ENCODE results near the gene CACNA2D1.
"Not testable (repeated sequence)": the region's sequence is repeated elsewhere in the genome, so short reads cannot be mapped to it uniquely, and the experiment has no call there.

The CACNA2D1 gene

DNA sequence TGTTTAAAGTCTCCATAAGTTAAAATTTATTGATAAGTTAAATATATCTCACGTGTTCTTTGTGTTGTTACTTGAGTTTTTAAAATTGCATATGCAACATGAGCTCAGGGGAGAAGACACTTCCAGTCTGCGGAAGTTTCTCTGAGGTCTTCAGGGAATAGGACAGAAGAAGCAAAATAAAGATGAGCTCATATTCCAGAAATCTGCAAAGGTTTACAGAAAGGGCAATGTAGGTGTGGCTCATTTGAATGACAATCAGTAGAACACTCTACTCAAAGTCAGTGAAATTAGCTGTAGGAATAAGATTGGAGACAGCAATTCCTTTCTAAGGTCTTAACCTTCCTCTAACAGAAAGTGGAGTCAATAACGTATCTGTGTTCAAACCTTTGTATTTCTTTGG lies 53.7 kb downstream of the CACNA2D1 start:
- no peak for DNase-seq

DNA sequence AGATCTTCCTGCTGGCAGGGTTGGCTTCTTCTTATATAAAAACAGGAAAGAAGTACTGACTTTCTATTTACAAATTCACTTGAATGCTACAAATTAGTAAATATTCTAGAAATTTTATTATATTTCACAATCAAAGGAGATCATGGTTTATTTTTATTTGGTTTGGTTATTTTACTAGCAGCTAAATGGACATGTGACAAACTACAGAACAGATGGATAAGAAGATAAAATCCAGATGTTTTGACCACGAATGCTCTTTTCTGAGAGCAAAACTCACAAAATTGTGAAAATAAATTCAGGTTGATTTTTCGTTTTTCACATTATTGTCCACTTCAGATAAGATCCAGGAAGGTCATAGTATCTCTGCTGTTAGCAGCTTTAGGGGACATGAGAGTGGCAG lies 55.4 kb downstream of the CACNA2D1 start:
- no peak for DNase-seq

DNA sequence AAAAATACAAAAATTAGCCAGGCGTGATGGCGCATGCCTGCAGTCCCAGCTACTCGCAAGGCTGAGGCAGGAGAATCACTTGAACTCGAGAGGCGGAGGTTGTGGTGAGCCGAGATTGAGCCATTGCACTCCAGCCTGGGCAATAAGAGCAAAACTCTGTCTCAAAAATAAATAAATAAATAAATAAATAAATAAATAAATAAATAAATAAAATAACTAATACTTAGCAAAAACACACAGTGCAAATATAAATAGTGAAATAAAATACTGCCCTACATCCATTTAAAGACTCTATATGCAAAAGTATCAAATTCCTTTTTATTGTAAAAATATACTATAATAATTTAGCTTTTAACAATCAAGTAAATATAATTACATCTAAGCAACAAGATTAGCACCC lies 57.0 kb downstream of the CACNA2D1 start:
- not testable (repeated sequence) for DNase-seq

DNA sequence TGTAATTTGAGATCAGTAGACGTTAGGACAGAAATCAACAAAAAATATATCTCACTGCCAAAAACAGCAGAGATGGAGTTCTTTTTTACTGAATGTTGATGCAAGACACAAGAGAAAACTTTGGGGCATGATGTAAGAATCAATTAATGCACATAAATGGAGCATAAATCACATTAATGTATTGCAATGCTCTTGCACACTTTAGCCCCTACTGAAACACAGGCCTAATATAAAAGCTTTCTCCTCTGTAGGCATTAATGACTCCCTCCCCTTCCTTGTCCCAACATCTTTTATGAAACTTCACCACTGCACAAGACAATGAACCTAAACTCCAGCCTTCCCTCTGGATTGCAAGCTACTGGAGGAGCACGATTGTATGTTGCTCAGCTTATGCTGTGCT lies 58.8 kb downstream of the CACNA2D1 start:
- no peak for DNase-seq

DNA sequence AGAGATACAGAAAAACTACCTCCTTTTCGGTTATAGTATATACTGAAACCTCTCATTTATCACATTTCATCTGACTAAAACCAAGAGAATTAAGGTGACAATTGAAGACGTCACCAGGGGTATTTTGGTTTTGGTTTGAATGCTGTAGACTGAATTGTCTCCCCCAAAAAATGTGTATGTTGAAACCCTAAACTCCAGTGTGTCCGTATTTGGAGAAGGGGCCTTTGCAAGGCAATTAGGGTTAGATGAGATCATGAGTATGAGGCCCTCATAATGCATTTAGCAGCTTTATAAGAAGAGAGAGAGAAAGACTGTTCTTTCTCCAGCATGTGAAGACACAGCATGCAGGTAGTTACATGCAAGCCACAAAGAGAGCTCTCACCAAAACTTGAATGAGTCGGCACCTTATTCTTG lies 59.5 kb downstream of the CACNA2D1 start:
- DNase-seq, result no peak

DNA sequence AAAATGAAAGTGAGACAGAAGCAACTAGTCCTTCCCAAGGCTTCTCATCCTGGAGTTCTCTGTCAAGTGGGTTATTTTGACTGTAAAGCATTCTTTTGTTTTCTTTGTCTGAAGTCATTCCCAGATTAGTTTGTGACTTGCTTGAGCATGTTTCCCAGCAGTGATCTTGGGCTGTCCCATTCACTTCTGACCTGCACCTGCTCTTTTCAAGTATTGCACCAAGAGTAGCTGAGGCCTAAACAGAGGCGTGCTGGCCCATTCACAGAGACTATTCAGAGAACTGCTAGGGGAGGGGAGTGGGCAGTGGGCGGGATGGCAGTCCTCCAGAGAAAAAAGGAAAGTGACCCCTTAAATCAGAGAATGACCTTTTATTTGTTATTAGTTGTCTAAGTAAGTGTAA lies 61.3 kb downstream of the CACNA2D1 start:
- no peak for DNase-seq

DNA sequence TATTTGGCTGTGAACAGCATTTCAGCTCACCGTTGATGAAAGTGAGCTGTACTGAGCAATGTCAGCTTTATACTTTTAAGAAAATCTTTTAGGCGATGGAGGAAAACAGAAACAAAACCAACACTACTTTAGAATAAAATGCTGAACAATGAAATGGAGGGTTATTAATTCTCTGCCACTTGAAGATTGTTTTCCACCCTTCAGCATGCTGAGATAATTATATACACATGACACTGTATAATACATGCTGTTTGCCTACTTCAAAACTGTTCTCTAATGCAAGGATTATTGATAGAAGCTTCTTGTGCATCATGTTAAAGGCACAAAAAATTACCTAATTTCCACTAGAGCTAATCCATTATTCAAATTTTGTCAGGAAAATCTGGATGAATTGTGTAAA lies 66.8 kb downstream of the CACNA2D1 start:
- DNase-seq, result no peak

DNA sequence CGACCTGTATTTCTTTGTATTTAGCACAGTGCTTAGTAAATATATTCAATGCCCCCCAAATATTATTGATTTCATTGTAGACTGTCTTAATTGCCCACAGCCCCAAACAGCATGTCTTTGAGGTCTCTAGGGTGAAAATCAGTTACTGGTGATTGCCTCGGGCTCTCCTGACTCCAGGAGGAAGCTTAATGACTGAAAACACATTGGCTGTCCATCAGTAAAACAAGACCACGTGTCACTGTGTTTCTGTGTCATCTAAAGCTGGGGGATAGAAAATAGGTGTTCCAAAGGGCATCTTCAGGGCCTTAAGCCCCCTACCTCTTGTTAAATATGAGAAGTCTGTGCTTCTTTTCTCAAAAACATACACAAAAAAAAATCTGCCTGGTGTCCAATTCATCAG lies 67.9 kb downstream of the CACNA2D1 start:
- DNase-seq, result no peak

DNA sequence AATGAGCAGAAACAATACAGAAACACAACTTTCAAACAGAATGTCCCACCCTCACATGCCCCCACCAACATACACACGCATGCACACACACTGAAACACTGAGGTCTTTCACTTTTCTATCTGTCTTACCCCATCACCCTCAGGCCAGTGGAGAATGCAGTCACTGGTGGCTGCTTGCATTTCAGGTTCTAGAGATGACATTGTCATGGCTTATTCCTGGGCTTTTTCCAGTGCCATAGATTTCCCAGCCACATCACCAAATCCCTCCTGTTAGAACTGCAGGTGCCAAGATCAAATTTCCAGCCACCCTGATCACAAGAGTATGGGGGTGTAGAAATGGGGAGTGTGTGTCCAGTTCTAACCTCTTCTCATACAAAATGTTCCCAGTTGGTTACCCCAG lies 68.4 kb downstream of the CACNA2D1 start:
- DNase-seq, result no peak

DNA sequence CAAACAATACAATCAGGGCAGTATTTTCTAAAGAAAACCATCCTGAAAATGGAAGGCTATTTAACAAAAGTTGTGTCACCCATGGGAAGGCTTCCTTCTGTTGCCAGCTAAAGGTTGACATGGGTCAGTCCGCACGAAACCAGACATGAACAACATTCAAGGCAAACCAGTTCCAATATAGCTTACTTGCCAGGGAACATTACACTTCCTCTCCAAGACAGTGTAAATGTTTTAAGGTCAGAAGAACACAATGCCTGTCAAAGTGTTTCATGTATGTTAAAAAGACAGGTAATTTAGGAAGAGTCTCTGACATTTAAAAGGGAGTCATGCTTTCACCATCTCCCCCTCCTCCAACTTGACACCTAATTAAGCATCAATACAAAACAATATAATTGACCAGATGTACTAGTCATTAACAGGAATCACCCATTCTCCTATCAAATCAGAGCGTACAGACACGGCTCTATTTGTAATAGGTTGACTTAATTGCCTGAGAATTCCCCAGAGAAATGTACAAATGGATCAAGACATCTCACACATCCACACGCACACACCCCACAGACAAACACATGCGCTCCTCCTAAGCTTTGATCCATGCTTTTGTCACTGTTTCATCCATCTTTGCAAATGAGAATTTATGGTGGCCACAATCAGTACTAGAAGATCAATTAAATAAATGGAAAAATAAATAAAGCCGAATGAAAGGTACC lies 69.5 kb downstream of the CACNA2D1 start:
- DNase-seq, result no peak

DNA sequence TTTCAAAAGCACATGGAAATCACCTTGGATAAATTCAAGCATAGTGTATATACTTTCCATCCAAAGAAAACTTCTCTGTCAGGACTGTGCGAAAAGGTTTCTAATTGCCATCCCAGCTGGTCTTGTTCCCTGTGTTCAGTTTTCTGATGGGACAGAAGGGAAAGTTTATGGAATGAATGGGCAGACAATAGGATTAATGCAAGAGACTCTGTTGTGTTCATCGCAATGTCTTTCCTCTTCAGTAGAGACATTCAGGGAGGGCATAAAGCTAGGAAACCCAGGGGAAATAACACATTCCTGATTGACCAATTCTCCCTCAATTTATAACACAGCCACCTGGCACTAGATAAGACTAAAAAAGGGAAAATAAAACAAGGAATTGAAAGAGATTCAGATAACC lies 78.9 kb downstream of the CACNA2D1 start:
- no peak for DNase-seq

DNA sequence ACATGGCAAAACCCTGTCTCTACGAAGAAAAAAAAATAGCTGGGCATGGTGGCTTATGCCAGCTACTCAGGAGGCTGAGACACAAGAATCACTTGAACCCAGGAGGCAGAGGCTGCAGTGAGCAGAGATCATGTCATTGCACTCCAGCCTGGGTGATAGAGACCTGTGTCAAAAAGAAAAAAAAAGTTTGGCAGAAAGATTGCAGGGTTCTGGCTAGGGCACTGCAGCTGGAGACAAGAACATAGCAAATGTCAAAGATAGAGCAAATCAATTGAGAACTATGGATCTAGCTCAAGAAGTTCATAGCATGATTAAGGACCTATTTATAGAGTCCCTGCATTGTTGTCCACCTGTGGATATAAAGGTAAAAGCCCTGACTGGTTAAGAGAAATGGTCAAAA lies 79.5 kb downstream of the CACNA2D1 start:
- DNase-seq, result no peak

DNA sequence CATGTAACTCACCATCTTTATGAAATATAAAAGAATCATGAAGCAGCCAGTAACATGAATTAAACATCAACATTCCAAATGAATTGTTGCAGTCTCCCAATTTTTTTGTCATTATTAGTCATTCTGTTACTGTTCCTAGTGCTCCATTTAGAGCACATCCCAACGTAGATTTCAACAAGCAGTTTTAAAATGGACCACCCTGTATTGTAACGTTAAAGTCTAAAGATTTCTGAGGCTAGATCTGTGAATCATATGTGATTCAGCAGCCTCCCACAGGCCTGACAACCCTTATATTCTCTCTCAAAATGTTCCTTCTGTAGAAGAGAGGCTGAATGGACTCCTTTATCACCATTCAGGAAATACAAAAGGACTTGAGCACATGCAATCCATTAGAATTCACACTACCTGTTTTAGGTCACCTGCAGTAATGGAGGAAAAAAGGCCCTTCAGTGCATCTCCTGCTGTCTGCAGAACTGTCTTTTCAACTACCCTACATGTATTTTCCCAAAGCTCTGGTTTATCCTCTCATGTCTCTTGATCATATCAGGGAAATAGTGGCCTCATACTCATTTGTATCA lies 81.4 kb downstream of the CACNA2D1 start:
- DNase-seq, result no peak

DNA sequence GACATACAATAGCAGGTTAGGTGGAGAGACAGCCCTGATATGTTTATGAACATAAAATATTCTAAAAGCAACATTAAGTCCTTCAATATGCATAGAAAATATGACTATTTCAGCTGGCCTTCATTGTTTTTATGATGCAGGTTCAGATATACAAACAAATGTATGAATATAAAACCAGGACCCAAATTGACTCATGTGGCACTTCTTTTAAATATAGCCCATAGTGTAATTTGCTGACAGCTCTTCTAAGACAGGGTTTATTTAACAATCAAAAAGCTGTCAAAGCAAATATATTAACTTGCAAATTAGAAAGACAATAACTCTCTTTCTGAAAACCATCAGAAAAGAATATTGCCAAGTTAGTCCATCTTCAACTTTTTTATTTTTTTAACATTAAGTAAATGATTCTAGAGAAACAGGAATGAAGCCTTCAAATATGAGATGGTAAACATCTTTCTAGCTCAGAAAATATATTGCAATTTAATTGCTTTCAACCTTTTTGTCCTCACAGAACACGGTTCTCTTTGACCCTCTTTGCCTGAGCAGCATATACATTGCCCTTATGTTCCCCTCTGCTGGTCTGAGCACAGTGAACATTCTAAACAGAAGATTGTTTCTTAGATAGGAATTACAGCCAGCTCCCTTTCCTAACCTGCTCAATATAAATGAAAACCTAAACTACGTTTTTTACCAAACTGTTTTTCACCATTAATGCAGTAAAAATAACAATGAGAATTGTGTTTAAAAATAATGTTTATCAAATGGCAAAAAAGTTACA lies 82.8 kb downstream of the CACNA2D1 start:
- DNase-seq, result no peak

DNA sequence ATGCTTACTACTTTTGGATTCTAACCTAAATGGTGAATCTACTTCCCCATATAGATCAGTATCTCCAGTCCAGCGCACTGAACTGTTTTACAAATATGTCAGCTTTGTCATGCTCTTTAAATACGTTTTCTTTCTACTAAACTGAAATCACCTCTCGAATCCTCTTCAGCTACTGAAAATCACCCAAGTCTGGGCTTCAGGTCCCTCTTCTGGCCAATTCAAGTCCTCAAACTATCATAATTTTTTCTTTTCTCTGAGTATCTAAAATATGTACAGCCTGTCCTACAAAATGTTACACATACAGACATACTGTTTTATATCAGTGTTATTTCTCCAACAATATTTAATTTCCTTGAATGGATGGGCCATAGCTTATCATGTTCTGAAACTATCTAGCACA lies 84.2 kb downstream of the CACNA2D1 start:
- no peak for DNase-seq

DNA sequence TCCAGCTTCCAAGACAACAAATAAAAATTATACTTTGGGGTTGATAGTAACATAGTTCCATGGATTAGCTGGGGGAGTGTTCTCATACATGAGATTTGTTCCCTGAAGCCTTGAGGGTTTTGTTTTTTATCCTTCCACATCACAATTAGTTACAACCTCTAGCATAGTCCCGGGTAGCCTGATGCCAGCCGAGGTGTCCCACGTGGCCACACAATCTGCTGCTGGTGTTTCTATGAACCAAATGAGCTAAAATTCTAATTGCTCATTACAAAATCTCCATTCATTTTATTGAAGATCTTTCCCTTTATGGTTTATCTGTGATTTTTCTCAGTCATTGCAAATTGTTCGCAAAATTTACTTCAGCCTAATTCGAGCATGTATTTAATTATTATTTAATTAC lies 84.7 kb downstream of the CACNA2D1 start:
- DNase-seq, result no peak

DNA sequence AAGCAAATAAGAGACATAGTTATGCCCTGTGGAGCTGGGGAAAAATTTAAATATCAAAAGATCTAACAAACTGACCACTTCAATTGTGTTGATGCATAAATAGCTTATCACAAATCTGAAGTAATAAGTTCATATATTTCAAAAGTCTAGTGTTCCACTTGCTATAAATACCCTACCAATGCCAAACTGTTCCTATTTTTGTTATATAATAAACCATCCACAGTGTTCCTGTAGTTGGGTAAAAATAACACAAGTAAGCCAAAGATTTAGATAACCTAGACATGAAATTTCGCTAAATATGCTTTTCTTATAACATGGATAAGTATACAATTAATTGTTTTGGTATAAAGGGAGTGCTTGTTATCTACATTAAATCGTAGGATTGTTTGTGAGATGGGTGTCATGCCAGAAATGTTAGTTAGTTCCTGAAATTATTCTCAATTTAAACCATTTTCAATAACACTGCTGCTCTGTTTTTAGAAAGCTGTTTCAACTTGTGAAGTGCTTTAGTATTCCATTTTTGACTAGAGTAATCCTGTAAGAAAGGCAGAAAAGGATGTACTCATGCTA lies 85.5 kb downstream of the CACNA2D1 start:
- DNase-seq, result no peak

DNA sequence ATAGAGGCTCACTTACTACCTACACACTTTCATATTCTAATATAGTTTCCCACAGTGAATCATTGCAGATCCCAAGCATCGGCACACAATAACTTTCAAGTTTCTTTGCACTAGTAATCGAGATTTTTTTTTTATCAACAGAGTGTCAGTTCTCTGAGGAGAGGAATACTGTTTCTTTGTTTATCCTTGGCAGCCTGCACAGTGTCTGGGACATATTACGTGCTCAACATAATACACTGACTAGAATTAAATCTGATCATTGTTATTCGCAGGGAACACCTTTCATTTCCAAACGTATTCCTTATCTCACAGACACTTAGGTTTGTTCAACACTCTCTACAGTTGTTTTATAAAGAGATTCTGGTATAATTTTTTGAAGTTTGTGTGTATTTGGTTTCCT lies 95.3 kb downstream of the CACNA2D1 start:
- DNase-seq, result no peak

DNA sequence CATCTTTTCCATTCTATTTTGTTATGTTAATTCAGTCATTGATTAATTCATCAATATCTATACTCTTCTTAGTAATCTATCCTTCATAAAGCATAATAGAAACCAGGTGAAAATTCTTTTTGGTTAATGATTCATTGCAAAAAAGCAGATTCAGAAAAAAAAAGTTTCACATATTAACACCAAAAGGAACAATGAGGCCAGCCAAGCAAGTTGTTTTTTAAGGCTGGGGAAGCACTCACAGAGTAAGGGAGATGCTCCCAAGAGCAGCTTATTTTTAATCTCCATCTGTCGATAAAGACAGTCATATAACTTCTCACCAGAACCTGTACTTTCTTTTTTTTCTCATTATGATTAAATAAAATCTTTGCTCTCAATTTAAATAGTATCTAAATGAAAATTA lies 95.8 kb downstream of the CACNA2D1 start:
- no peak for DNase-seq

DNA sequence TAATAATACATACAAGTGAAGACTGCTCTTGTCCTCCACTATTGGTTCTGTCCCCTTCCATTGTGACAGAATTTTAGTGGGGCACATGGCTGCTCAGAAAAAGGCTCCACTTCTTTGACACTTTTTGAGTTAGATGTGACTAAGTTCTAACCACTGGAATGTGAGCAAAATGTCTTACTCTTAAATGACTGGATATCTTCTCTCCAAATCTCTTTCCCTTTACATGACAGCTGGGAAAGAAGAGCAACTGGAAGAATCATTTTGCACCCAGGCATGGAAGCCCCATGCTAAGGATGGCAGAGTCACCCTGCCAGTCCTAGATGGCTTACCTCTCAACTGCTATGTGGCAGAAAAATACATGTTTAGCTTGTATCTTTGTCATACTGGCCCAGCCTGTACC lies 97.7 kb downstream of the CACNA2D1 start:
- no peak for DNase-seq

DNA sequence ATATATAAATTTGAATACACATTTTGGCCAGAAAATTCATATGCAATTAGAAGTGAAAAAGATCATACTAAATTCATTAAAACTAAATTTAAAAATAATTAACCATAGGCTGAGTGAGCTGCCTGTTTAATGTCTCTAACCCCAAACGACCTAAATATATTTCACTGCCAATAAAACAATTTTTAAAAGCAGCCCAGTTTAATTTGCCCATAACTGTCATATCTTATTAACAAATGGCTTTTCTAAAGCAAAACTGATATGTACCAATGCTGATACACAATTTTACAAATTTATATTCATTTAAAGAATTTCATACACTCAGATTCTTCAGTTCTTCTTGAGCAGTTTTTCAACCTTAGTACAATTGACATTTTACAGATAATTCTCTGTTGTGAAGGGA lies 99.9 kb downstream of the CACNA2D1 start:
- DNase-seq, result no peak

DNA sequence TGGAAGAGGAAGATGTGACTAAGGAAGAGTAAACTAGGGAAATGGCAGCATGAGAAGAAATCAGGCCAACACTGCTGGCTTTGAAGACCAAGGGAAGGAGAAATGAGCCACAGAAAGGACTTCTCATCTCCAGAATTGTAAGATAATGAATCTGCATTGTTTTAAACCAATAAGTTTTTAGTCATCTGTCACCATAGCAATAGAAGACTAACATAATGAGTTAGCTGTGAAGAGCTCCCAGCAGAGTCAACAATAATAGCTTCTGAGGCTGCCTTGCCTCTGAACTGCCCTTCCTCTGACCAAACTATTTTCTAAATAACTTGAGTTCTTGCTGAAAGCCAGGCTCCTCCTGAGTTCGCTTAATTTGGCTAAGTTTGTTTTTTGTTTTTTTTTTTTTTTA lies 103.6 kb downstream of the CACNA2D1 start:
- no peak for DNase-seq

DNA sequence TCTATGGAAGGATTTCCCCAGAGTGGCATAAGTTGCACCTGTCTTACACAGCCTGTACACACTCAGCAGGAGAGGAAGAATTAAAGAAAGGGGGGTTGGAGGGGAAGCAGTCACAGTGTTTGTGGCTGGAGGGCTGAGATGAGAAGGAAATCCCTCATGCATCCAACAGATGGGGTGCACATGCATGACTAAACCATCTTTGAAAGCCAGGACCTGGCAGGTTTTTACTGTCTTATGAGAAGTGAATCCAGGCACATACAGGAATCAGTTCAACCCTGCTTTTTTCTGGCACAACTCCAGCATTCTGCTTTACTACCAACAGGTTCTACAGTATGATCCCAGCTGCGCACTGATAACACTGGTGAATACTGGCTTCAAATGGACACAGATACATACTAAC lies 107.7 kb downstream of the CACNA2D1 start:
- no peak for DNase-seq

DNA sequence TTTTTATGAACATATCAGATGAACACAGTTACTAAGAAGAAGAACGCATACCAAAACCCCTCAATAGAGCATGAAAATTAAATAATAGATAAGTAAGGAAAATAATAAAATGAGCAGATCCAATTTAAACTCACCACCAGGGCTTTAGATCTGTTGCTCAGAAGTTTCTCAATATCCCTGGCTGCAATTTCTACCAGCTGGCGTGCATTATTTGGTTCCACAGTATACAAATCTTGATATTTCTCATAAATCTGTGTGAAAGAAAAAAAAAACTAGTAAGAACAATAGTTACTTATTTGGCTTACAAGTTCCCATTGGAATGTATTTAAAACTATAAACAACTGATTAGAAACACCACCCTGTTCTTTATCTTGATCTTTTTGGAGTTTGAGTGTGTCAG lies 108.6 kb downstream of the CACNA2D1 start:
- DNase-seq, result no peak

All from GF-D8 (cell line).